MCF 10A (cell line): ENCODE results near the gene PRUNE2. TPM values are rescaled to one million over a fixed set of nuclear protein-coding genes. Genes with fewer than 3 reads are reported as not detected.

Experiments used
- BruUV-seq: library from RNA; stranded (reverse); fragments of 400-500 nt; replicated peaks from 2 replicates; lab custom pipeline; 2021; lab: Mats Ljungman, UMichigan
- CTCF ChIA-PET: fragments of 300-600 bp; sonication (Branson Sonifier 250); formaldehyde crosslinking; extraction: SDS; loops from one replicate; lab custom pipeline; 2021; ENCODE audit warnings: antibody characterized with exemption, inconsistent platforms; lab: Yijun Ruan, JAX
- POLR2A ChIA-PET: fragments of 300-600, 350-650 bp; sonication (Branson Sonifier 250); formaldehyde crosslinking; extraction: SDS; loops from one replicate; lab custom pipeline; 2020; ENCODE audit warnings: antibody characterized with exemption, inconsistent platforms; lab: Yijun Ruan, JAX
- DNase-seq: peaks from one replicate; pipeline ENCODE4 v3.0.0-alpha.2; 2018; ENCODE audit not compliant: unreplicated experiment
- H3K27ac Mint-ChIP-seq: one replicate; pipeline ENCODE4 v1.8.0; 2022; ENCODE audit warnings: mild to moderate bottlenecking, low read depth, mixed read lengths; ENCODE audit not compliant: unreplicated experiment
- H3K27me3 Mint-ChIP-seq: one replicate; pipeline ENCODE4 v1.8.0; 2022; ENCODE audit warnings: mixed read lengths; ENCODE audit not compliant: insufficient read depth, unreplicated experiment
- H3K36me3 Mint-ChIP-seq: one replicate; pipeline ENCODE4 v1.8.0; 2022; ENCODE audit warnings: mild to moderate bottlenecking, moderate library complexity, mixed read lengths; ENCODE audit not compliant: insufficient read depth, unreplicated experiment
- H3K4me1 Mint-ChIP-seq: one replicate; pipeline ENCODE4 v1.8.0; 2022; ENCODE audit warnings: mixed read lengths; ENCODE audit not compliant: insufficient read depth, unreplicated experiment
- H3K4me3 Mint-ChIP-seq: one replicate; pipeline ENCODE4 v1.8.0; 2022; ENCODE audit warnings: mild to moderate bottlenecking, moderate library complexity, mixed read lengths; ENCODE audit not compliant: unreplicated experiment
- H3K9me3 Mint-ChIP-seq: one replicate; pipeline ENCODE4 v1.8.0; 2022; ENCODE audit warnings: mixed read lengths; ENCODE audit not compliant: unreplicated experiment
- intact Hi-C: fragments of 100-400 bp; cut with micrococcal nuclease; formaldehyde crosslinking; loops from 2 replicates; pipeline ENCODE4 v1.14.1; 2022
- total RNA-seq: library from RNA; stranded (reverse); gene quantifications from 2 replicates; pipeline ENCODE4 v1.2.3, GENCODE V29; 2022
- TF ChIP-seq, protein P1 (sequence below): fragments of 200-600 bp; IDR thresholded peaks from one replicate; pipeline ENCODE4 v1.8.0; 2022; ENCODE audit warnings: antibody characterized with exemption, mild to moderate bottlenecking; ENCODE audit not compliant: unreplicated experiment

PRUNE2 gene
- total RNA-seq, 1 experiment from 2014 or later: 0.63 TPM

DNA sequence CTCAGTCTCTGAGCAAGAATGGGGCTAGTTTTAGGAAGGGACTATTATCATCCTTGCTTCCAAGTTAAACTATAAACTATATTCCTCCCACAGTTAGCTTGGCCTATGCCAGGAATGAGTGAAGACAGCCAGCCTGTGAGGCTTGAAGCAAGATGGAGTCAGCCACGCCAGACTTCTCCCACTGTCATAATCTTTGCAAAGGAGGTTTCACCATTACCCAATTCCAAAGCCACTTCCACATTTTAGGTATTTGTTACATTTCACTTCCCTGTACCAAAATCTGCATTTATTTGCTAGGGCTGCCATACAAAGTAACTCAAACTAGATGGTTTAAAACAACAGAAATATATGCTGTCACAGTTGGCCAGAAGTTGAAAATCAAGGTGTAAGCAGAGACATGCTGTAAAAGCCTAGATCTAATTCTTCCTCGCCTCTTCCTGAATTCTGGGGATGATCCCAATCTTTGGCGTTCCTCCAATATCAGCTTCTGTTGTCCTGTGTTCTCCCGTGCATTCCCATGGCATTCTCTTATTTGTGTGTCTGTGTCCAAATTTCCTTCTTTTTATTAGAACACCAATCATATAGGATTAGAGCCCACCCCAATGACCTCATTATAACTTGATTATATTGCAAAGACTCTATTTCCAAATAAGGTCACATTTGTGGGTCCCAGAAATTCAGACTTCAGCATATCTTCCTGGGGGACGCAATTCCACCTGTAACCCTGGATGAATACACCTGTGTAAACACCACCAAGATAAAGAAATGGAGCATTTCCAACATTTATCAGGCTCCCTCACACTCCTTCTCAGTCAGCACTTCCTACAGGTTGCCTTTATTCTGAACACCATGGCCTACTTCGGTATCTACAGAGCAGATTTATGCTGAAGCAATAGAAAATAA, 320.2 kb downstream of the PRUNE2 start:
- no TSS peak for BruUV-seq
- no peaks in the 10 kb centered on the region for H3K9me3 Mint-ChIP-seq
- peaks cover 16% of the 10 kb centered on the region for H3K4me1 Mint-ChIP-seq
- H3K27ac Mint-ChIP-seq: no peak overlapping the region
- DNase-seq: no peak
- intact Hi-C loops: no loop called here
- no peaks in the 10 kb centered on the region for H3K36me3 Mint-ChIP-seq
- H3K27me3 Mint-ChIP-seq: no peaks in the 10 kb centered on the region
- CTCF ChIA-PET: interaction anchor here (0.6 kb wide), 1 partner anchor 75 kb away, joined by 3 read pairs; no protein-coding TSS in a partner anchor
- H3K4me3 Mint-ChIP-seq: no peak overlapping the region
- POLR2A ChIA-PET: no interaction called here
- TF ChIP-seq, protein P1, sequence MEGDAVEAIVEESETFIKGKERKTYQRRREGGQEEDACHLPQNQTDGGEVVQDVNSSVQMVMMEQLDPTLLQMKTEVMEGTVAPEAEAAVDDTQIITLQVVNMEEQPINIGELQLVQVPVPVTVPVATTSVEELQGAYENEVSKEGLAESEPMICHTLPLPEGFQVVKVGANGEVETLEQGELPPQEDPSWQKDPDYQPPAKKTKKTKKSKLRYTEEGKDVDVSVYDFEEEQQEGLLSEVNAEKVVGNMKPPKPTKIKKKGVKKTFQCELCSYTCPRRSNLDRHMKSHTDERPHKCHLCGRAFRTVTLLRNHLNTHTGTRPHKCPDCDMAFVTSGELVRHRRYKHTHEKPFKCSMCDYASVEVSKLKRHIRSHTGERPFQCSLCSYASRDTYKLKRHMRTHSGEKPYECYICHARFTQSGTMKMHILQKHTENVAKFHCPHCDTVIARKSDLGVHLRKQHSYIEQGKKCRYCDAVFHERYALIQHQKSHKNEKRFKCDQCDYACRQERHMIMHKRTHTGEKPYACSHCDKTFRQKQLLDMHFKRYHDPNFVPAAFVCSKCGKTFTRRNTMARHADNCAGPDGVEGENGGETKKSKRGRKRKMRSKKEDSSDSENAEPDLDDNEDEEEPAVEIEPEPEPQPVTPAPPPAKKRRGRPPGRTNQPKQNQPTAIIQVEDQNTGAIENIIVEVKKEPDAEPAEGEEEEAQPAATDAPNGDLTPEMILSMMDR: no peak

DNA sequence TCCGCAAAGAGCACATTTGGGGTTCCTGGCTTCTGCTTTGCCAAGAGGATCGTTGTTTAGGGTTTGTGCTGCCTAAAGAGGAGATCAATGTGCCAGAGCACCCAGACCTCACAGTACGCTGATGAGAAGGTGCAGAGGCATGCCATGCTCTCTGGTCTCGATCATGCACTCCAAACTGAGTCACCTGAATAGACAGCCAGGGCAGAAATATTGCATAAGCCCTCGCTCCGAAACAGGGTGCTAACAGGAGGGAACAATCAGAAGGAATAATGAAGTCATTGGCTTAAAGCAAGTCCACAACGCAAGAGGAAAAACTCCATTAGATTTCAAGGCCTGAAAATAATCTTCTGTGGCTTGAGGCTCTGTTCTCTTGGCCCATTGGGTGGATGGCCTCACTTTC, 322.7 kb downstream of the PRUNE2 start:
- Mint-ChIP-seq H3K9me3 (no peaks in the 10 kb centered on the region), H3K4me1 (peaks cover 16% of the 10 kb centered on the region), H3K36me3 (no peaks in the 10 kb centered on the region), H3K4me3 (no peak overlapping the region), H3K27ac (no peak overlapping the region), H3K27me3 (no peaks in the 10 kb centered on the region)
- intact Hi-C loops: no loop called here
- ChIA-PET CTCF (no interaction called here), POLR2A (interaction anchor here (1.0 kb wide), 1 partner anchor 10 kb away, joined by 3 read pairs; no protein-coding TSS in a partner anchor)
- TF ChIP-seq, protein P1: no peak
- DNase-seq: peak; percentile 67
- no TSS peak for BruUV-seq

DNA sequence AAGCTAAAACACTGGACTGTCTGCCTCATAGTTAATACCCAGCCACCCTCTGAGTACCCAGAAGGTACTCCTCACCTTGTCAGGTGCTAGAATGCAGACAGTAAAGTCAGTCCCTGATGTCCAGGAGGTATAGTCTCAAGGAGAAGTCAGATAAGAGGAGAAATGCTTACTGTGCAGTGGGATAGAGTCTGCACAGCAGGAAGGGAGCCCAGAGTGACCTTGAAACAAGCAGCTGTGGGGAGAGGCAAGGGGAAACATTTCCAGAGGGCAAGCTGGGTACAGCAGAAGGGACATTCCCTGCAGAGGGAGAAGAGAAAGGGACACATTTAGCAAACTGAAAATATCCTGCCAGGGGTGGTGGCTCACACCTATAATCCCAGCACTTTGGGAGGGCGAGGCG, 324.2 kb downstream of the PRUNE2 start:
- DNase-seq: no peak
- BruUV-seq: no TSS peak
- CTCF ChIA-PET: no interaction called here
- Mint-ChIP-seq H3K27me3 (no peaks in the 10 kb centered on the region), H3K36me3 (no peaks in the 10 kb centered on the region), H3K4me3 (no peak overlapping the region), H3K4me1 (peaks cover 26% of the 10 kb centered on the region), H3K27ac (no peak overlapping the region), H3K9me3 (no peaks in the 10 kb centered on the region)
- intact Hi-C loops: no loop called here
- POLR2A ChIA-PET: no interaction called here
- TF ChIP-seq, protein P1: no peak

DNA sequence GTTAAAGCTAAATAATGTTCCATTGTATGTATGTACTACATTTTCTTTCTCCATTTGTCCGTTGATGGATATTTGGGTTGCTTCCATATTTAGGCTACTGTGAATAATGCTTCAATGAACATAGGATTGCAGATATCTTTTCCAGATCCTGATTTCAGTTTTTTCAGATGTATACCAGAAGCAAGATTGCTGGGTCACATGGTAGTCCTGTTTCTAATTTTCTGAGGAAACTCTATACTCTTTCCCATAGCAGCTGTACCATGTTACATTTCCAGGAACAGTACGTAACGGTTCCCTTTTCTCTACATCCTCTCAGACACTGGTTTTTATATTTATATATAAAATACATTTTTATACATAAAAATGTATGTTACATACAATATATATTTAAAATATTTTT, 325.1 kb downstream of the PRUNE2 start:
- CTCF ChIA-PET: no interaction called here
- no peak overlapping the region for H3K27ac Mint-ChIP-seq
- H3K4me1 Mint-ChIP-seq: peaks cover 32% of the 10 kb centered on the region
- no peak overlapping the region for H3K4me3 Mint-ChIP-seq
- no peaks in the 10 kb centered on the region for H3K27me3 Mint-ChIP-seq
- no peaks in the 10 kb centered on the region for H3K36me3 Mint-ChIP-seq
- intact Hi-C loops: no loop called here
- no TSS peak for BruUV-seq
- no peaks in the 10 kb centered on the region for H3K9me3 Mint-ChIP-seq
- POLR2A ChIA-PET: no interaction called here
- TF ChIP-seq, protein P1: no peak
- DNase-seq: no peak
